WTC11 (cell line): ENCODE measurements around the gene DESI1. TPM values are rescaled to one million over a fixed set of nuclear protein-coding genes. Genes with fewer than 3 reads are reported as not detected.

Source experiments
- ATAC-seq: fragments of 200-7000 bp; cut with Tn5 transposase; 2 replicates; pipeline ENCODE4 v1.10.0; 2021; ENCODE audit warnings: mild to moderate bottlenecking, moderate library complexity
- CTCF ChIA-PET: fragments of 300-600 bp; sonication (Branson Sonifier 250); formaldehyde crosslinking; loops from one replicate; lab custom pipeline; 2021; ENCODE audit warnings: antibody characterized with exemption; lab: Charles Lee
- POLR2A ChIA-PET: fragments of 350-600 bp; sonication (Branson Sonifier 250); formaldehyde crosslinking; loops from one replicate; lab custom pipeline; 2021; ENCODE audit warnings: antibody characterized with exemption; lab: Charles Lee
- DNase-seq: peaks from one replicate; pipeline ENCODE4 v3.0.0; 2021; ENCODE audit warnings: low spot score
- H3K27ac Mint-ChIP-seq: 2 replicates; pipeline ENCODE4 v1.8.0; 2021; ENCODE audit warnings: mixed read lengths
- H3K27me3 Mint-ChIP-seq: 2 replicates; pipeline ENCODE4 v1.8.0; 2021; ENCODE audit warnings: low read depth, mild to moderate bottlenecking, moderate library complexity, mixed read lengths
- H3K36me3 Mint-ChIP-seq: 2 replicates; pipeline ENCODE4 v1.8.0; 2021; ENCODE audit warnings: mixed read lengths
- H3K4me1 Mint-ChIP-seq: 2 replicates; pipeline ENCODE4 v1.8.0; 2022; ENCODE audit warnings: mixed read lengths
- H3K4me3 Mint-ChIP-seq: 2 replicates; pipeline ENCODE4 v1.8.0; 2021; ENCODE audit warnings: mild to moderate bottlenecking, moderate library complexity, mixed read lengths
- H3K9me3 Mint-ChIP-seq: 2 replicates; pipeline ENCODE4 v1.8.0; 2021; ENCODE audit warnings: mixed read lengths
- ATF1 ChIP-seq: sonication (generic); formaldehyde crosslinking; IDR thresholded peaks from 2 replicates; pipeline ENCODE4 v1.8.1; 2023; ENCODE audit warnings: mild to moderate bottlenecking, moderate library complexity, missing genetic modification reagents
- CDX4 ChIP-seq: fragments of 250-450 bp; sonication (Bioruptor Pico); IDR thresholded peaks from 2 replicates; pipeline ENCODE4 v1.9.0; 2021; ENCODE audit warnings: moderate library complexity, mild to moderate bottlenecking, inconsistent platforms, borderline replicate concordance
- E2F4 ChIP-seq: sonication (generic); formaldehyde crosslinking; IDR thresholded peaks from 2 replicates; pipeline ENCODE4 v1.8.1; 2022; ENCODE audit warnings: low read depth, mild to moderate bottlenecking, moderate library complexity, missing genetic modification reagents, borderline replicate concordance
- ETV6 ChIP-seq: sonication (generic); formaldehyde crosslinking; IDR thresholded peaks from 2 replicates; pipeline ENCODE4 v1.8.1; 2022; ENCODE audit warnings: mild to moderate bottlenecking, missing genetic modification reagents
- GRHL2 ChIP-seq: fragments of 250-450 bp; sonication (Bioruptor Pico); IDR thresholded peaks from 2 replicates; pipeline ENCODE4 v1.8.0; 2022; ENCODE audit warnings: mild to moderate bottlenecking, moderate library complexity; ENCODE audit not compliant: insufficient replicate concordance, severe bottlenecking
- HMGXB4 ChIP-seq: sonication (generic); formaldehyde crosslinking; IDR thresholded peaks from 2 replicates; pipeline ENCODE4 v1.8.1; 2023; ENCODE audit warnings: mild to moderate bottlenecking, moderate library complexity, missing genetic modification reagents
- IRF2 ChIP-seq: sonication (generic); formaldehyde crosslinking; IDR thresholded peaks from 2 replicates; pipeline ENCODE4 v1.8.0; 2022; ENCODE audit warnings: low read depth, missing genetic modification reagents, borderline replicate concordance
- MAX ChIP-seq: sonication (generic); formaldehyde crosslinking; IDR thresholded peaks from 2 replicates; pipeline ENCODE4 v1.8.0; 2022; ENCODE audit warnings: mild to moderate bottlenecking, missing genetic modification reagents
- NFE2L1 ChIP-seq: sonication (generic); formaldehyde crosslinking; IDR thresholded peaks from 2 replicates; pipeline ENCODE4 v1.8.1; 2023; ENCODE audit warnings: missing genetic modification reagents
- SP1 ChIP-seq: sonication (generic); formaldehyde crosslinking; conservative IDR thresholded peaks from 2 replicates; pipeline ENCODE4 v1.8.1; 2022; ENCODE audit warnings: missing genetic modification reagents
- TEAD4 ChIP-seq: sonication (generic); formaldehyde crosslinking; IDR thresholded peaks from 2 replicates; pipeline ENCODE4 v1.8.0; 2022; ENCODE audit warnings: mild to moderate bottlenecking, missing genetic modification reagents
- ZBTB21 ChIP-seq: sonication (generic); formaldehyde crosslinking; IDR thresholded peaks from 2 replicates; pipeline ENCODE4 v1.8.1; 2023; ENCODE audit warnings: mild to moderate bottlenecking, missing genetic modification reagents, borderline replicate concordance
- ZNF121 ChIP-seq: sonication (generic); formaldehyde crosslinking; IDR thresholded peaks from 2 replicates; pipeline ENCODE4 v1.8.0; 2023; ENCODE audit warnings: missing genetic modification reagents
- total RNA-seq: library from RNA; stranded (reverse); gene quantifications from 3 replicates; pipeline ENCODE4 v1.2.3, GENCODE V29; 2021
- TF ChIP-seq, protein P1 (sequence below): fragments of 250-450 bp; sonication (Bioruptor Pico); IDR thresholded peaks from 2 replicates; pipeline ENCODE4 v1.9.0; 2021; ENCODE audit warnings: mild to moderate bottlenecking, borderline replicate concordance
- TF ChIP-seq, protein P2 (sequence below): sonication (generic); formaldehyde crosslinking; IDR thresholded peaks from 2 replicates; pipeline ENCODE4 v1.8.0; 2023; ENCODE audit warnings: missing genetic modification reagents
- TF ChIP-seq, protein P3 (sequence below): fragments of 250-450 bp; sonication (Bioruptor Pico); IDR thresholded peaks from 2 replicates; pipeline ENCODE4 v1.8.0; 2021; ENCODE audit warnings: mild to moderate bottlenecking
- TF ChIP-seq, protein P4 (sequence below): sonication (generic); formaldehyde crosslinking; IDR thresholded peaks from 2 replicates; pipeline ENCODE4 v1.8.1; 2023; ENCODE audit warnings: mild to moderate bottlenecking, missing genetic modification reagents
- TF ChIP-seq, protein P5 (sequence below): sonication (generic); formaldehyde crosslinking; IDR thresholded peaks from 2 replicates; pipeline ENCODE4 v1.8.1; 2023; ENCODE audit warnings: mild to moderate bottlenecking, missing genetic modification reagents, moderate library complexity
- TF ChIP-seq, protein P6 (sequence below): fragments of 250-450 bp; sonication (Bioruptor Pico); conservative IDR thresholded peaks from 2 replicates; pipeline ENCODE4 v1.9.0; 2021; ENCODE audit warnings: mild to moderate bottlenecking

DESI1 gene
- total RNA-seq, 1 experiment from 2014 or later = 32.2 TPM

GRCh38 chr22:41656556-41656955 is 35.7 kb upstream of the DESI1 start (continued):
- no peak for TF ChIP-seq E2F4 (CRISPR knock-in tag)
- no peak for TF ChIP-seq MAX (CRISPR knock-in tag)
- TF ChIP-seq, protein P1, sequence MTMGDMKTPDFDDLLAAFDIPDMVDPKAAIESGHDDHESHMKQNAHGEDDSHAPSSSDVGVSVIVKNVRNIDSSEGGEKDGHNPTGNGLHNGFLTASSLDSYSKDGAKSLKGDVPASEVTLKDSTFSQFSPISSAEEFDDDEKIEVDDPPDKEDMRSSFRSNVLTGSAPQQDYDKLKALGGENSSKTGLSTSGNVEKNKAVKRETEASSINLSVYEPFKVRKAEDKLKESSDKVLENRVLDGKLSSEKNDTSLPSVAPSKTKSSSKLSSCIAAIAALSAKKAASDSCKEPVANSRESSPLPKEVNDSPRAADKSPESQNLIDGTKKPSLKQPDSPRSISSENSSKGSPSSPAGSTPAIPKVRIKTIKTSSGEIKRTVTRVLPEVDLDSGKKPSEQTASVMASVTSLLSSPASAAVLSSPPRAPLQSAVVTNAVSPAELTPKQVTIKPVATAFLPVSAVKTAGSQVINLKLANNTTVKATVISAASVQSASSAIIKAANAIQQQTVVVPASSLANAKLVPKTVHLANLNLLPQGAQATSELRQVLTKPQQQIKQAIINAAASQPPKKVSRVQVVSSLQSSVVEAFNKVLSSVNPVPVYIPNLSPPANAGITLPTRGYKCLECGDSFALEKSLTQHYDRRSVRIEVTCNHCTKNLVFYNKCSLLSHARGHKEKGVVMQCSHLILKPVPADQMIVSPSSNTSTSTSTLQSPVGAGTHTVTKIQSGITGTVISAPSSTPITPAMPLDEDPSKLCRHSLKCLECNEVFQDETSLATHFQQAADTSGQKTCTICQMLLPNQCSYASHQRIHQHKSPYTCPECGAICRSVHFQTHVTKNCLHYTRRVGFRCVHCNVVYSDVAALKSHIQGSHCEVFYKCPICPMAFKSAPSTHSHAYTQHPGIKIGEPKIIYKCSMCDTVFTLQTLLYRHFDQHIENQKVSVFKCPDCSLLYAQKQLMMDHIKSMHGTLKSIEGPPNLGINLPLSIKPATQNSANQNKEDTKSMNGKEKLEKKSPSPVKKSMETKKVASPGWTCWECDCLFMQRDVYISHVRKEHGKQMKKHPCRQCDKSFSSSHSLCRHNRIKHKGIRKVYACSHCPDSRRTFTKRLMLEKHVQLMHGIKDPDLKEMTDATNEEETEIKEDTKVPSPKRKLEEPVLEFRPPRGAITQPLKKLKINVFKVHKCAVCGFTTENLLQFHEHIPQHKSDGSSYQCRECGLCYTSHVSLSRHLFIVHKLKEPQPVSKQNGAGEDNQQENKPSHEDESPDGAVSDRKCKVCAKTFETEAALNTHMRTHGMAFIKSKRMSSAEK (CRISPR knock-in tag) = no peak
- TF ChIP-seq HMGXB4 (CRISPR knock-in tag) = no peak
- TF ChIP-seq, protein P2, sequence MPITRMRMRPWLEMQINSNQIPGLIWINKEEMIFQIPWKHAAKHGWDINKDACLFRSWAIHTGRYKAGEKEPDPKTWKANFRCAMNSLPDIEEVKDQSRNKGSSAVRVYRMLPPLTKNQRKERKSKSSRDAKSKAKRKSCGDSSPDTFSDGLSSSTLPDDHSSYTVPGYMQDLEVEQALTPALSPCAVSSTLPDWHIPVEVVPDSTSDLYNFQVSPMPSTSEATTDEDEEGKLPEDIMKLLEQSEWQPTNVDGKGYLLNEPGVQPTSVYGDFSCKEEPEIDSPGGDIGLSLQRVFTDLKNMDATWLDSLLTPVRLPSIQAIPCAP = no peak
- TF ChIP-seq GRHL2 (CRISPR knock-in tag) = no peak
- TF ChIP-seq SP1 (CRISPR knock-in tag) = no peak
- no peak for TF ChIP-seq ATF1 (CRISPR knock-in tag)
- TF ChIP-seq, protein P3, sequence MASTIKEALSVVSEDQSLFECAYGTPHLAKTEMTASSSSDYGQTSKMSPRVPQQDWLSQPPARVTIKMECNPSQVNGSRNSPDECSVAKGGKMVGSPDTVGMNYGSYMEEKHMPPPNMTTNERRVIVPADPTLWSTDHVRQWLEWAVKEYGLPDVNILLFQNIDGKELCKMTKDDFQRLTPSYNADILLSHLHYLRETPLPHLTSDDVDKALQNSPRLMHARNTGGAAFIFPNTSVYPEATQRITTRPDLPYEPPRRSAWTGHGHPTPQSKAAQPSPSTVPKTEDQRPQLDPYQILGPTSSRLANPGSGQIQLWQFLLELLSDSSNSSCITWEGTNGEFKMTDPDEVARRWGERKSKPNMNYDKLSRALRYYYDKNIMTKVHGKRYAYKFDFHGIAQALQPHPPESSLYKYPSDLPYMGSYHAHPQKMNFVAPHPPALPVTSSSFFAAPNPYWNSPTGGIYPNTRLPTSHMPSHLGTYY (CRISPR knock-in tag) = no peak
- TF ChIP-seq CDX4 (CRISPR knock-in tag) = no peak
- TF ChIP-seq TEAD4 = no peak
- TF ChIP-seq, all 79 proteins: peak for 0

GRCh38 chr22:41654322-41654721 is 33.5 kb upstream of the DESI1 start:
- CTCF ChIA-PET = interaction anchor here (1.5 kb wide), 1 partner anchor 43 kb away, joined by 5 read pairs; no protein-coding TSS in a partner anchor
- Mint-ChIP-seq H3K27me3 (no peaks in the 10 kb centered on the region), H3K4me3 (no peak overlapping the region), H3K4me1 (no peaks in the 10 kb centered on the region), H3K27ac (no peak overlapping the region), H3K9me3 (no peaks in the 10 kb centered on the region), H3K36me3 (peaks cover 70% of the 10 kb centered on the region)
- DNase-seq (no peak), ATAC-seq (no peak)
- POLR2A ChIA-PET = no interaction called here
- no peak for TF ChIP-seq IRF2 (CRISPR knock-in tag)
- TF ChIP-seq MAX (CRISPR knock-in tag) = no peak
- TF ChIP-seq, protein P4, sequence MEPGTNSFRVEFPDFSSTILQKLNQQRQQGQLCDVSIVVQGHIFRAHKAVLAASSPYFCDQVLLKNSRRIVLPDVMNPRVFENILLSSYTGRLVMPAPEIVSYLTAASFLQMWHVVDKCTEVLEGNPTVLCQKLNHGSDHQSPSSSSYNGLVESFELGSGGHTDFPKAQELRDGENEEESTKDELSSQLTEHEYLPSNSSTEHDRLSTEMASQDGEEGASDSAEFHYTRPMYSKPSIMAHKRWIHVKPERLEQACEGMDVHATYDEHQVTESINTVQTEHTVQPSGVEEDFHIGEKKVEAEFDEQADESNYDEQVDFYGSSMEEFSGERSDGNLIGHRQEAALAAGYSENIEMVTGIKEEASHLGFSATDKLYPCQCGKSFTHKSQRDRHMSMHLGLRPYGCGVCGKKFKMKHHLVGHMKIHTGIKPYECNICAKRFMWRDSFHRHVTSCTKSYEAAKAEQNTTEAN (CRISPR knock-in tag) = no peak
- no peak for TF ChIP-seq ETV6
- TF ChIP-seq, protein P5, sequence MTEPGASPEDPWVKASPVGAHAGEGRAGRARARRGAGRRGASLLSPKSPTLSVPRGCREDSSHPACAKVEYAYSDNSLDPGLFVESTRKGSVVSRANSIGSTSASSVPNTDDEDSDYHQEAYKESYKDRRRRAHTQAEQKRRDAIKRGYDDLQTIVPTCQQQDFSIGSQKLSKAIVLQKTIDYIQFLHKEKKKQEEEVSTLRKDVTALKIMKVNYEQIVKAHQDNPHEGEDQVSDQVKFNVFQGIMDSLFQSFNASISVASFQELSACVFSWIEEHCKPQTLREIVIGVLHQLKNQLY (CRISPR knock-in tag) = no peak
- TF ChIP-seq, protein P6, sequence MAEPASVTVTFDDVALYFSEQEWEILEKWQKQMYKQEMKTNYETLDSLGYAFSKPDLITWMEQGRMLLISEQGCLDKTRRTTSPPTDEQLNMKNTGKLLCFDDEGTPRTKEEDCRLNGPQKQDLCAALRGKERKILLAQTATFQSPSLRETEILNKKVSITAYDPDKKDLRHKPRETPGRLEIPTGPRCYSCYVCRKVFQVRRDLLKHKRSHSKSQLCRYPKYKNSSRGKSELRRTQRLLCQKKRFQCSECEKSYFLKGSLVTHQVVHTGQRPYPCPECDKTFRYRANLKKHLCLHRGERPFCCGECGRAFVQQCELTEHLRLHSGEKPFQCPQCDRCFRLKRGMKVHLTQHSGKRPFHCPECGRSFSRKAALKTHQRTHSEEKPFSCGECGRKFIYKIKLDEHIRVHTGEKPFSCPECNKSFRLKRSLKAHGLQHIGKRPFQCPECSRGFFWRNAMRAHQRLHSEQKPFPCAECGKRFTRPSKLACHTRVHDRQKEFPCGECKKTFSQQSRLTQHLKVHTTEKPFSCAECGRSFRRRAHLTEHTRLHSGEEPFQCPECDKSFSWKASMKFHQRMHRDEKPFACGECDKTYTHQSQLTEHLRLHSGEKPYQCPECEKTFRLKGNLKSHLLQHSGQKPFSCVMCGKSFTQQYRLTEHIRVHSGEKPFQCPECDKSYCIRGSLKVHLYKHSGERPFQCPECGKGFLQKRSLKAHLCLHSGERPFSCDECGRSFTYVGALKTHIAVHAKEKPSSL (CRISPR knock-in tag) = no peak
- TF ChIP-seq ZBTB21 (CRISPR knock-in tag) = no peak
- TF ChIP-seq GRHL2 (CRISPR knock-in tag) = no peak
- TF ChIP-seq NFE2L1 (CRISPR knock-in tag) = no peak
- TF ChIP-seq ZNF121 (CRISPR knock-in tag) = no peak
